GM21576 (cell line): ENCODE results near the gene SFXN5.

ENCODE experiments used
- ATAC-seq: cut with Tn5 transposase; IDR thresholded peaks from one replicate; pipeline ENCODE4 v1.9.1; 2021; ENCODE audit warnings: mild to moderate bottlenecking, moderate library complexity; ENCODE audit not compliant: unreplicated experiment

The SFXN5 gene

GRCh38 chr2:72927619-72928550 is 143.6 kb downstream of the SFXN5 start:
- no peak for ATAC-seq

DNA sequence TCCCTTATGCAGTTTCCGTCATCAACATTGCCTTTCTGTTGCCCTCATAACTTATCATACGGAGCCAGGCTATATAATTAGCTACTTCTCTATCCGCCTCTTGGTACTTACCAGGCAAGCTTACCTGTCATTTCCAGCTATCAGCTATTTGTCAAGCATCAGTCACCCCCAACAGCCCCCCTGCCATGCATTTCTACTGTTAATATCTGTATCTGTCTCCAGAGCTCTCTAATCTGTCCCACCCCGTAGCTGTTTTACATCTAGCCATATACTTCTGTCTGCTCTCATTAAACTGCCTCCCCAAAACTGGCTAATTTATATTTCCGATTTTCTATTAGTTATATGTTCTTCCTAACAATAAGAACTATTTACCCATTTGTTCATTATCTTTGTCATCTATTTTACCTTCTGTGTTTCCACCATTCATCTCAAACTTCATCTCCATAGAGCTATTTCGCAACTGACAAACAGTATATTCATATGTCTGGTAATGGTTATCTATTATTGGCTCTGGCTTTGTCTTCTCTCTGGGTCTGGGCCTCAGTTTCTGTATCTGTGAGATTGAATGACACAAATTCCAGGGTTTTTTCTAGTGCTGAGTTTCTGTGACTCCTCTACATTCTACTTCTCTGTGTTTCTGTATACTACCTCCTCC is 144.6 kb downstream of the SFXN5 start:
- no peak for ATAC-seq

- ATAC-seq, result no peak
Observed at GRCh38 chr2:72926368-72926767, 145.1 kb downstream of the SFXN5 start.

GRCh38 chr2:72925328-72925943 is 146.1 kb downstream of the SFXN5 start:
- ATAC-seq, result no peak

- ATAC-seq, result no peak
Observed at GRCh38 chr2:72924353-72925240, 146.9 kb downstream of the SFXN5 start.

DNA sequence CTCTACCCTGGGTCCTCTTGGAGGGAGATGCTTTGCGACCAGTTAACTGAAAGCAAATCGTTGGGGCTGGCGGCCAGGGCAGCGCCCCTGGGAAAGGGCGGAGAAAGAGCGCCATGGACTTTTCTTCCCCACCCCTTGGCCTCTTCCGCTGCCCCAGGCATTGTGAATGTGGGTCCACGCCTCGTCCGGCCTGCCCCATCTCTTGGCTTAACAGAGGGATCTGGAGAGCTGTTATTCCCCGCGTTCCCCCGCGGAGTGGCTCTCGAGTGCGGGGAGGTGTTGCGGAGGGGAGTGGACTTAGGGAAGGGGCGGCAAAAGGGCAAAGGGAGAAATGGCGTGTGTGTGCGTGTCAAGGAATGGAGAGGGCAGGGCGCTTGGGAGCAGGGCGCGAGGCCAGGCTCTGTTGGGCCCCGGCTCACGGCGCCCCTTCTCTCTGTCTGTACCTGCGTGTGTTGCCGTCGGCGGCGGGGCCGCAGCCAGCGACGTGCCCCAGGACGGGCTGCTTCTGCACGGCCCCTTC is 147.6 kb downstream of the SFXN5 start:
- ATAC-seq, result no peak

DNA sequence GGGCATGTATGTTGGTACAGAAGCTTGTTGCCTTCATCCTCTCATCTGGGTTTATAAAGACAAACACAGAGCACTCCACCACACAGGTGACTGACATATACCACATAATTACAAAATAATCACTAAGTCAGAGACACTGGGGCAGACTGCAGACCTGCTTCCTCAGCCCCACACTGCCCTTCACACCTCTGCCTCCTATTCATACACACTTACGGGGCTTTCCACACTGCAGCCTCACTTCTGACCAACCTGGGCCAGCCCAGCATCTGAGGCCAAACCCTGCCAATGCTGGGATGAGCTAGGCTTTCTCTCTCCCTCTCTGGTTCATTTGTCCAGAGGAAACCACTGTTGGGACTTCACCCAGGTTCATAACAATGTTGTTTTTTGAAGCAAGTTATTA is 149.7 kb downstream of the SFXN5 start:
- no peak for ATAC-seq

GRCh38 chr2:72921088-72921851 is 150.2 kb downstream of the SFXN5 start:
- no peak for ATAC-seq

GRCh38 chr2:72920318-72921087 is 151.0 kb downstream of the SFXN5 start:
- ATAC-seq, result no peak

DNA sequence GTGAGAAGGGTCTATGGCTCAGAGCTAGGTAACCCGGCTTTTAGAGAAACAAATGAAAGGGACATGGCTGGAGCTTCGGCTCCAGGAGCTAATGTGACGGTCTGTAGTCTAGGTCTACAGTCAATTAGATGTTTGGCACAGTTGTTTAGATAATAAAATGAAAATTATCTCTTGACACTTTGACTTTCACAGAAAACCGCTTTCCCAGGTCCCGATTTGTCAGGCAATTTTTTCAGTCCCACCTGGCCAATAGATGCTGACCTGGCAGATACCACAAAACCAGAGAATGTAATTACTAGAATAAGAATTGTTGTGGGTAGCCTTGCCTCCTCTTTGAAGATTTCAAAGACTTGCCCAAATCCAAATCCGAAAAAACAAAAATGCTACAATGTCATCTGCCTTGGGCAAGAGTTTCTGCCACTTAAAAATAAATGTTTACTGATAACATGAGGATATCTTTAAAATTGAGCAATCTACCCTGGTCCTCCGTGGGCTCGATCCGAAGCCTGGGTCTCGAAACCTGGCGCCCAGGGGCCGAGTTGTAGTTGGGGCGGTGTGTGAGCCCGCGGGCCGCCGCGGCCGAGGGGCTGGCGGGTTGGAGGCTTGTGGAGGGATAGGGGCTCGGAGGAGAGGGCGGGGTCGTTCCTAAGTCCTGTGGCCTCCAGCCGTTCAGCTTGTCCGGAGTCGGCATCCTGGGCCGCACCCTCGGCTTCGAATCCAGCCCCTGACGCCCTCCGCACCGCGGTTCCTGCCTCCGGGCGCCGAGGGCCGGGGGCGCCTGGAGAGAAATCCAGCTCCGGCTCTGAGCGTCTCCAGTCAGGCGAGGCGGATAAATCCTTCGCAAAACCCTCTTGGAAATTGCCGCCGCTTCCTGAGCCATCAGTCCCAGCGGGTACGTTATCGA is 151.8 kb downstream of the SFXN5 start:
- no peak for ATAC-seq

GRCh38 chr2:72917877-72918553 is 153.5 kb downstream of the SFXN5 start:
- ATAC-seq, result no peak

GRCh38 chr2:72917138-72917876 is 154.2 kb downstream of the SFXN5 start, which contains the start of gene EMX1:
EMX1 (plus strand) TSS chr2:72917519; CDS start chr2:72917853, 334 bp downstream.
- ATAC-seq, result no peak

DNA sequence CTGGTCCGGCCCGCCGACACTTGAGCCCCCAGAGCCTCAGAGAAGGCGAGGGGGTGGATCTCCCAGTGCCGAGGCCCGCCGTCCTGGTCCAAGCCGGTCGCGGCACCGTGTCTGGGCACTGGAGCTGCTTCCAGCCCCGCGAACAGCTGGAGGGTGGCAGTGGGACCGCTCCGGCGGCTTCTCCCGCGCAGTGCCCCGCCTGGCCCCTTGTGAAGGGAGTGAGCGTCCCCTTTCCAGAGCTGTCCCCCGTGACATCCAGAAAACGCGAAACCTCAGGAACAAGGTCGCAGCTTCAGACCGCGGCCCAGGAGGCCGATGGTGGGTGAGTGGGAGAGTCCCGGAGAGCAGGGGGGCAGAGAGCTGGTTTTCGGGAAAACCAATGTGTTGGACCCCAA is 154.8 kb downstream of the SFXN5 start:
- ATAC-seq, result no peak

GRCh38 chr2:72915907-72916742 is 155.4 kb downstream of the SFXN5 start:
- no peak for ATAC-seq

DNA sequence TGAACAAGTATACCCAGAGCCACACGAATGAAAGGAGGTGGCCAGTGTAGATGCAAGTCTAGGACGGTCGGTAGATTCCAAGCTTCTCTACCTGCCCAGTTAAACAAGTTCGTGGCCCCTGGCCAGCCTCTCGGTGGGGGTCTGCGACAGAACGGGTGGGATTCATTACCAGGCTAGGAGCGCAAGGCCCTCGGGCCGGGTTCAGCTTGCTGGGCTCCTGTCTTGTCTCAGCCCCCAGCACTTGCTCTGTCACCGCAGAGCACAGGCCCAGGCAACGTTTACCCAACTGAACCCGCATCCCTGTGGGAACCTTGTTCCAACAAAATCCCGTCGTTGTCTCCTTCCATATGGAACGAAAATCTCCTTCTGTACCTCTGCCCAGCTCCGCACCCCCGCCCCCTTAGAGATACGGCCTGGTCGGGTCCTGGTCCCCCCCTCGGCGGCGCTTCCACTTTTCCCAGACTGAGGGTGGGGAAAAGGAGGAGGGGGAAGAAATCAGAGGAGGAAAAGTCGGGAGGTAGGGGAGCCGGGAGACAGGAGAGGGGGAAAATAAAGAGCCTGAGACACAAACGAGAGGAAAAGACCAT is 156.1 kb downstream of the SFXN5 start:
- no peak for ATAC-seq
